Stimulated activated effector memory CD8-positive, alpha-beta T cell treated with anti-CD3 and anti-CD28 coated beads, Interleukin-12 subunit alpha, Interleukin-12 subunit beta, amount 100 ng/mL, for 72 hours (primary cell): ENCODE results near the gene SNX30.

Experiments used
- ATAC-seq: fragments of 150-1000 bp; cut with Tn5 transposase; 2 replicates; pipeline ENCODE4 v1.10.0; 2021
- DNase-seq, 2 donors: peaks; one replicate each; pipeline ENCODE4 v3.0.0; 2021 to 2022; ENCODE audit warnings: low spot score in 2 of 2
- H3K27ac Mint-ChIP-seq: one replicate; pipeline ENCODE4 v1.8.0; 2022; ENCODE audit warnings: mild to moderate bottlenecking, mixed read lengths
- H3K36me3 Mint-ChIP-seq: one replicate; pipeline ENCODE4 v1.8.0; 2022; ENCODE audit warnings: mild to moderate bottlenecking, mixed read lengths
- H3K4me1 Mint-ChIP-seq: one replicate; pipeline ENCODE4 v1.8.0; 2022; ENCODE audit warnings: mixed read lengths
- H3K4me3 Mint-ChIP-seq: one replicate; pipeline ENCODE4 v1.8.0; 2022; ENCODE audit warnings: mild to moderate bottlenecking, mixed read lengths
- H3K9me3 Mint-ChIP-seq: one replicate; pipeline ENCODE4 v1.8.0; 2022; ENCODE audit warnings: mixed read lengths

Gene SNX30

DNA sequence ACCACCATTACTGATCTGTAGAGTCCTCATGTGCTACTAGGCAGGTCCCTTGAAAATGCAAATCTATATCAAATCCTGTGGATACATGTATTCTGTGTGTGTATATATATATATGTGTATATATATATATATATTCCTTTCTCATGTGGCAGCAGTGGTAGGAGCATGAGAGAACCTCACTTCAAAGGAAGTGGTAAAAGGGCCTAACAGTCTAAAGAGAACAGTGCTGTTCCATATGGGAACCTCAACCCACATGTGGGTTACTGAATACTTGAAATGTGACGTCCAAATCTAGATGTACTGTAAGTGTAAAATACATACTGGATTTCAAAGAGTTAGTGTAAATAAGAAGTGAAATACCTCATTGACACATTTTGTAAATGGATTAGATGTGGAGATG, 134.8 kb downstream of the SNX30 start:
- no peaks in the 10 kb centered on the region for H3K36me3 Mint-ChIP-seq
- H3K4me1 Mint-ChIP-seq, result no peaks in the 10 kb centered on the region
- no peak overlapping the region for H3K4me3 Mint-ChIP-seq
- H3K27ac Mint-ChIP-seq, result no peak overlapping the region
- no peak for DNase-seq
- no peaks in the 10 kb centered on the region for H3K9me3 Mint-ChIP-seq
- ATAC-seq, result no peak

DNA sequence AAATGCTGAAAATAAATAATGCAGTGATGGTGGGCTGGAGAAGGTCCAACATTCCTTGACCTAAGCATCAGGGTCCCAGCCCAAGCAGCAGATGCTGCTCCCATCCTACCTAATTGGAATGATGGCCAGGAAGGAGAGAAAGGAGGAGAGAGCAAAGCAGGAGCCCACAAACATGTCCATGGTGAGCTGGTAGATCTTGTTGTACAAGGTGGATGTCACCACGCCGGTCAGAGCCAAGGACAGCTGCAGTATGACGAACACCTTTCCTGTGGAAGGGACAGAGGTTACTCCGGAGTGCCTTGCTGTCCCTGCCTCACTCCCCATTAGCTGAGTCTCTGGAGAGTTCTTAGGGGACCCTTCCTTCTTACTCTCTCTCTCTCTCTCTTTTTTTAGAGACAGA, 135.8 kb downstream of the SNX30 start:
- ATAC-seq (no peak), DNase-seq (no peak)
- no peaks in the 10 kb centered on the region for H3K4me1 Mint-ChIP-seq
- H3K4me3 Mint-ChIP-seq, result no peak overlapping the region
- no peaks in the 10 kb centered on the region for H3K36me3 Mint-ChIP-seq
- H3K27ac Mint-ChIP-seq, result no peak overlapping the region
- no peaks in the 10 kb centered on the region for H3K9me3 Mint-ChIP-seq

DNA sequence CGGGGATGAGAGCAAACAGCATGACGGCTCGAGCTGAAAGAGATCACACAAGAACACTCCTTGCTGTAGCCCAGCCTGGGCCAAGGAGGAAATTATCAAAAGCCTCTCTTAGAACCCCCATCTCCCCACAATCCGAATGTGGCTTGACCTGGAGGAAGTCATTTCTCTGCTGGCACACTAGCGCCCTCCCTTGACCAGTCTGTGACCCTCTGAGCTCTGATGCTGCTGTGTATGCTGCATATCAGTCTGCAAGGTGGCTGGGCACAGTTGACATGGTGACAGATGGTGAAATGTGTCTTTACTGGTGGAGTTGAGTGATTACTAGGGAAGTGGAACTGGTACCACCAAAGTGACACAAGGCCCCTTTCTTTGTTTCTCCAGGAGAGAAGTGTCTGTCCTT, 136.8 kb downstream of the SNX30 start:
- ATAC-seq (no peak), DNase-seq (no peak)
- Mint-ChIP-seq H3K27ac (no peak overlapping the region), H3K4me1 (no peaks in the 10 kb centered on the region), H3K4me3 (no peak overlapping the region), H3K9me3 (no peaks in the 10 kb centered on the region), H3K36me3 (no peaks in the 10 kb centered on the region)

DNA sequence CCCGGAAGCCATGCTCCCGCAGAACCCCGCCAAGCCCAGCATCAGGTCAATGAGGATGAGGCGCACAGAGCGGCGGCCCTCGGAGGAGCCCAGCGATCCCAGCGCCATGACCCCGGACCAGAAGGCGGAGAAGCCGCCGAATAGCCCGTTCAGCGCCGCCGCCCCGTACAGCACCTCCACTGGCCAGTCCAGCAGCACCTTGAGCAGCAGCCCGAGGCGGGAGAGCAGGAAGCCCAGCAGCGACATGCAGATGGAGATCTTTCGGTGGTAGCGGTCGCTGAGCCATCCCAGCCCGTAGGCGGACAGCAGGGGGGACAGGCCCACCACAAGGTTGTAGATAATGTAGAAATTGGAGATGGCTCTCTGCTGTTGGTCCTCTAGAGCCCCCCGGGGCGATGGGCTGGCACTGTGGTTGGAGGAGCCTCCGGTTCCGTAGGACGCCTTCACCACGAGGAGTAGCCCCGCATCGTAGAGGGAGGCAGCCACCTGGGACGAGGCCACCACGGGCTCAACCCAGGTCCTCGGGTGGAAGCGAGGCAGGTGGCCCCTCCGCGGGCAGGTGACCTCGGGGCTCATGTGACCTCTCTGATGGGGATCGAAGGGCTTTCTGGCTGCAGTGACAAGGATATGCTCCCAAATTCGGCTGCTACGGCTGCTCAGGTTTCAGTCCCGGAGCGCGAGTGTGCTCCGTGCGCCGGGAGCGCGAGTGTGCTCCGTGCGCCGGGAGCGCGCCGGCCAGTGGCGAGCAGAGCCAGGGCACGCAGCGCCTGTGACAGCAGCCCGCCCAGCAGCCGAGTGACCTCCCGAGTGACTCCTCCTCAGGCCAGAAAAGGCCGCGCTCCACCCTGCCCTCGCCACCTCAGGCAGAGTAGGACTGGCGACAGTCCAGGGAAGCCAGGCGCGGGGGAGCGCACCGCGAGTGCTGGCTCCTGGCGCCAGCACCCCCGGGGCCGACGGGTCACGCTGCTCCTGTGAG, 139.8 kb downstream of the SNX30 start, which contains the start of gene SLC46A2:
Gene SLC46A2, minus strand, starts transcription at position 771 of the 976 bp plus-strand sequence. Its CDS starts 195 bp downstream, at position 576.
- ATAC-seq (no peak), DNase-seq (no peak)
- Mint-ChIP-seq H3K36me3 (no peaks in the 10 kb centered on the region), H3K9me3 (no peaks in the 10 kb centered on the region), H3K27ac (no peak within 1 kb of the TSS), H3K4me1 (no peaks in the 10 kb centered on the region), H3K4me3 (no peak within 1 kb of the TSS)

DNA sequence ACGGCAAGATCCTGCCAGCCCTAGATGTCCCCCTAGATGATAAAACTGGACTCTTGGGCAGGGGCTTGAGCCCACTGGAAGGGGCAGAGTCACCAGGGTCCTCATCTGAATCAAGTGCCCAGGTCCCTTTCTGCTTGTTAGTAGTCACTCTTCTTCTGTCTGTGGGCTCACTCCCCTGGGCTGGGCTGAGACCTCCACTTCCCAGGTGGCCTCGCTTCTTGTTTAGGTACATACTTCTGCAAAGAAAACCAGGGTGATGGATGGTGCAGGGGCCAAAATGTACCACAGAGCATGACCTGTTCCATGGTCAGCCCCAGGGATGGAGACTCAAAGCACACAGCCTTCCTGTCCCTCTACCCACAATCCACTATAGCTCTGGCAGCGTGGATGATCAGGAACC, 141.0 kb downstream of the SNX30 start:
- ATAC-seq (no peak), DNase-seq (no peak)
- Mint-ChIP-seq H3K9me3 (no peaks in the 10 kb centered on the region), H3K4me1 (no peaks in the 10 kb centered on the region), H3K4me3 (no peak overlapping the region), H3K27ac (no peak overlapping the region), H3K36me3 (no peaks in the 10 kb centered on the region)

DNA sequence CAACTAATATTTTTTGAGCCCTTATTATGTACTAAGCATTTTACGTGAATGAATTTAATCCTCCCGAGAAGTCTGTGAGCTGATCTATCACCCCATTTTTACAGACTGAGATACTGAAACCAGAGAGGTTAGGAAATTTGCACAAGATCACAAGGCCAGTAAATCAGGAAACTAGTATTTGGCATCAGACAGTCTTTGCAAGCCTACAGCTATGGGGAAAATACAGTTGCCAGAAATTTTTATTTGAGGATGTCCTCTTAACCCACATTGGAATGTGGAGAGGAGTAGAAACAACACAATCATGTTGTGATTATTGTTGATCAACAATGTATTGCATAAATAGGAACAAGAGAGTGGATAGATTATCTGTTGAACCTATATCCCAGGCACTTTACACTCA, 142.4 kb downstream of the SNX30 start:
- no peaks in the 10 kb centered on the region for H3K9me3 Mint-ChIP-seq
- no peaks in the 10 kb centered on the region for H3K36me3 Mint-ChIP-seq
- H3K27ac Mint-ChIP-seq, result no peak overlapping the region
- no peak for DNase-seq
- H3K4me1 Mint-ChIP-seq, result no peaks in the 10 kb centered on the region
- H3K4me3 Mint-ChIP-seq, result no peak overlapping the region
- no peak for ATAC-seq

DNA sequence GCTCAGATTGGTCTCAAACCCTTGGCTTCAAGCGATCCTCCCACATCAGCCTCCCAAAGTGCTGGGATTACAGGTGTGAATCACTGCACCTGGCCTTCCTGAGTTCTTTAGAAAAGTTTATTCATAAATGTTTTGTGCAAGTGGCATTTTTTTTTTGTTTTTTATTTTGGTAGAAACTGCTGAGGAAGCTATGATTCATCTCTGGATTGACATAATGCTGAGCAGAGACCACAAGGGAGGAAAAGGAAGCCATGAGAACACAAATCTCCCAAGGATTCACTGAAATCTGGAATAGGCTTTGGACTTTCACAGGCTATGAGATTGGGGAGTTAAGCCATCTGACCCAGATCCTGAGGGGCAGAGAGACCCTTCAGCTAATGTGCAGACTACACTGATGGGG, 143.5 kb downstream of the SNX30 start:
- ATAC-seq (no peak), DNase-seq (no peak)
- H3K36me3 Mint-ChIP-seq, result no peaks in the 10 kb centered on the region
- H3K4me3 Mint-ChIP-seq, result no peak overlapping the region
- H3K27ac Mint-ChIP-seq, result no peak overlapping the region
- H3K4me1 Mint-ChIP-seq, result peaks cover 9% of the 10 kb centered on the region
- no peaks in the 10 kb centered on the region for H3K9me3 Mint-ChIP-seq

DNA sequence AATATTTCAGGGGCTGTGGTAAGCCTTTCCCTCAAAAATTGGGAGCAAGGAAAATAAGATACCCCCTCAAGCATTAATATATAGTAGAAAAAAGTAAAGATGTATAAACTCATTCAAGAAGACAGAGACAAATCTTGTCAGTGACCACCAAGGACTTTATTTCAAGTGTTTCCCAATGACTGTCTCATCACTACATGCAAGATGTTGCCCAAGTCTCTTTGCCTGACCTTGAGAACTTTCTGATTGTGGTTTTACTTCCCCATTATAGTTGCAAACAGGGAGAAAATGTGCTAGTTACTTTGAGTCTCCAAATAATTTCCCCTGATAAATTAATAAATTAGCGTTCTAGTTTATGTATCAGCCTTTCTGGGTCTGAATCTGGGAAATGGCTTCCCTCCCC, 144.1 kb downstream of the SNX30 start:
- H3K27ac Mint-ChIP-seq, result no peak overlapping the region
- ATAC-seq (no peak), DNase-seq (no peak)
- H3K36me3 Mint-ChIP-seq, result no peaks in the 10 kb centered on the region
- peaks cover 9% of the 10 kb centered on the region for H3K4me1 Mint-ChIP-seq
- no peak overlapping the region for H3K4me3 Mint-ChIP-seq
- H3K9me3 Mint-ChIP-seq, result no peaks in the 10 kb centered on the region

DNA sequence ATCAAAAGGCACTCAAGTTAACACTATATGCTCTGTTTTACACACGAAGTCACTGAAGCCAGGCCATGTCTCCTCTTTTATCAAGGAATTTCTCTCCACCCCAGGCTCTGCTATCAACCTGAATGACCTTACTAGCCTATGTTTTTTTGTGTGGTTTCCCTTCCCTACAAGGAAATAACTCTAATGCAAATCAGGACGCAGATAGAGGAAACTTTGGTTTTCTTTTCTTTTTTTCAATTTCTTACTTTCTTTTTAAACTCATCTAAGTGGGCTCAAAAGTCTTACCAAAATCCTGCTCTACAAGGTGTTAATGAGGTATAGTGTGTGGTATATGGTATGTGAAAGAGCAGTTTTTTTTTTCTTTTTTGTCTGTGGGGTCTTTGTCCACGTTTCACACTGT, 145.6 kb downstream of the SNX30 start:
- no peak overlapping the region for H3K27ac Mint-ChIP-seq
- no peaks in the 10 kb centered on the region for H3K36me3 Mint-ChIP-seq
- no peak for DNase-seq
- ATAC-seq, result no peak
- peaks cover 9% of the 10 kb centered on the region for H3K4me1 Mint-ChIP-seq
- H3K4me3 Mint-ChIP-seq, result no peak overlapping the region
- H3K9me3 Mint-ChIP-seq, result no peaks in the 10 kb centered on the region

DNA sequence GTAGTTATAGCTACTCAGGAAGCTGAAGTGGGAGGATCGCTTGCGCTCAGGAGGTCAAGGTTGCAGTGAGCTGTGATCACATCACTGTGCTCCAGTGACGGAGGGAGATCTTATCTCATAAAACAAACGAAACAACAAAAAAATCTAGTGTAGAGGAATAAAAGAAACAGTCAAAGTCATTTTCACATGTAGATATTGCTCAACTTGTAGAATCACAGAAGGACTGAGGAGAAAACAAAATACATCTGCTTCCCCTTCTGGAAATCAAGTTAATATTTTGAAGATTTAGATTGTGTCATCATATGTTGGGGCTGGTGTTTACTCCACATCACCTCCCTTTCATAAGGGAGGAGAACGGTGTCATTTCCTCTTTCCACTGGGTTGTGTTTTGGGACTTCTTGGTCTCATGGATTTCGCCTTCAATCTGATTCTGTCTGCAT, 148.3 kb downstream of the SNX30 start:
- no peak for ATAC-seq
- no peak for DNase-seq
- peaks cover 9% of the 10 kb centered on the region for H3K4me1 Mint-ChIP-seq
- no peak overlapping the region for H3K27ac Mint-ChIP-seq
- H3K36me3 Mint-ChIP-seq, result no peaks in the 10 kb centered on the region
- H3K4me3 Mint-ChIP-seq, result no peak overlapping the region
- no peaks in the 10 kb centered on the region for H3K9me3 Mint-ChIP-seq

DNA sequence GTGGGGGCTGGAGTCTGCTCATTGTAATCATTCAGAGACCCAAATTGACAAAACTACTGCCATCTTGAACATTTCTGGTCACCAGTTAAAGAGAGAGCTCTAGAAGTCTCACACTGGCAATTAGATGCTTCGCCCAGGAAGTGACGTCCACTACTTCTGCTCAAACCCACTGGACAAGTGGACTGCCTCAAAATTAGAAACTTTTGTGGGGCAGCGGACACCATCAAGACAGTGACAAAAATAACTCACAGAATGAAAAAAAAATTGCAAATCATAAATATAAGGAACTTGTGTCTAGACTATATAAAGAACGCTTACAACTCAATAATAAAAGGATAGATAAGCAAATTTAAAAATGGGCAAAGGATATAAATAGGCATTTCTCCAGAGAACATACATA, 149.9 kb downstream of the SNX30 start:
- Mint-ChIP-seq H3K36me3 (no peaks in the 10 kb centered on the region), H3K27ac (no peak overlapping the region), H3K4me3 (no peak overlapping the region), H3K4me1 (peaks cover 9% of the 10 kb centered on the region), H3K9me3 (no peaks in the 10 kb centered on the region)
- DNase-seq (no peak), ATAC-seq (no peak)

DNA sequence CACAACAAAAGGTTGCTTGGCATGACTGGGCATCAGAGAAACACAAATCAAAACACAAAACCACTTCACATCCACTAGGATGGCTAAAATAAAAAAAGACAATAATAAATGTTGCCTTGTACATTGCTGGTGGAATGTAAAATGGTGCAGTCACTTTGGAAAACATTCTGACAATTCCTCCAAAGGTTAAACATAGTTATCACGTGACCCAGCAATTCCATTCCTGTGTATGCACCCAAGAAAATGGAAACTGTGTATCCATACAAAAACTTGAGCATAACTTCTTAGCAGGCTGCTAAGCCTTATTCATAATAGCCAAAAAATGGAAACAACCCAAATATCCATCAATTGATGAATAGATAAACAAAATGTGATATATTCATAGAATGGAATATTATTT, 150.3 kb downstream of the SNX30 start:
- H3K27ac Mint-ChIP-seq, result no peak overlapping the region
- H3K9me3 Mint-ChIP-seq, result no peaks in the 10 kb centered on the region
- H3K36me3 Mint-ChIP-seq, result no peaks in the 10 kb centered on the region
- DNase-seq (no peak), ATAC-seq (no peak)
- peaks cover 9% of the 10 kb centered on the region for H3K4me1 Mint-ChIP-seq
- no peak overlapping the region for H3K4me3 Mint-ChIP-seq

DNA sequence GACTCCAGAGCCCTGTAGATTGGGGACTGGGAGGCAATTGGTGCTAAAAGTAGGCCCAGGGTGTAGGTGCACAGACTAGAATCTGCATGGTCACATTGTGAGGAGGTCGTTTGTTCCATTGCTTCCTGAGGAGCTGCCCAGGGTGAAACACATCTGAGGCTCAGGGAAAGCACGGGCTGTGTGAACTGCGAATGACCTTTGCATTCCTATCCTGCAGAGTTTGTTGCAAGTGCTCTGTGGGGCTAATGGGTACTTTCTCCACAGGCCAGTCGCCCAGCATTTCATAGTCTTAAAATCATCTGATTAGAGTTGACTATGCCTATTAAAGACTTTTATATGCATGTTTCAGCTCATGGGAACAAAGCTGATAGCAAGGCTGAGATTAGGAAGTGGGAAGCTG, 154.5 kb downstream of the SNX30 start:
- H3K36me3 Mint-ChIP-seq, result no peaks in the 10 kb centered on the region
- DNase-seq (no peak), ATAC-seq (no peak)
- H3K4me3 Mint-ChIP-seq, result no peak overlapping the region
- H3K9me3 Mint-ChIP-seq, result no peaks in the 10 kb centered on the region
- H3K4me1 Mint-ChIP-seq, result no peaks in the 10 kb centered on the region
- H3K27ac Mint-ChIP-seq, result no peak overlapping the region

DNA sequence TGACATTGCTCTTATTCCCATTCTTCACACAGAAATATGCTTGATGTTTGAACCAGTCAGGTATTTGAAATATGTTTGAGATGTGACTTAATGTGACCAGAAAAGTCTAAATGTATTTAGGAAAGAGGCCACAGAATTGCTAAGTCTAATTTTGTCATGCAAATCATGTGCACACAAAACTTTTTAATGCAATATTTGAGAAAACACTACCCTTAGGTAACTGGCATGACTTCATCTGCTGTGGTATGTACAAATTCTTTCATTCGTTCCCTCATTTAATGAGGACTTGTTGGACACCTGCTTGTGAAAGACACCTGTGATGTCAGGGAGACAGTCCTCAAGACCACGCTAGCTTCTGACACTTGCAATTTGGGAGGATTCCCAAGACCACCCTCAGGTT, 161.2 kb downstream of the SNX30 start:
- no peak for ATAC-seq
- H3K4me3 Mint-ChIP-seq, result no peak overlapping the region

DNA sequence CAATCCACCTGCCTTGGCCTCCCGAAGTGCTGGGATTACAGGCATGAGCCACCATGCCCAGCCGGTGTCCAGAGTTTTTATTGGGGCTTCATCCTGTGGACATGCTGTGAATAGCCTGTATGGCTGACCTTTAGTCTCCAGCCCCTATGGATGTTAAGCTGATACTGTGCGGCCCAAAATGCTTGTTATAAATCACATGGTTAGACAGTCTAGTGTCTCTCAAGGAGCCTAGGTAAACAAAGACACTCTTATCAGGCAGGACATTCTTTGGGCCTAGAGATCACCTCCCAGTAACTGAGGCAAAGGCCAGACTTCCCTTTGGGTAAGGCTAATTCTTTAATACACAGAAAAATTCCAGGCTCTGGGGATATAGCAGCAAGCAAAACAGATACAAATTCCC, 162.1 kb downstream of the SNX30 start:
- Mint-ChIP-seq H3K4me1 (no peaks in the 10 kb centered on the region), H3K9me3 (no peaks in the 10 kb centered on the region), H3K36me3 (no peaks in the 10 kb centered on the region), H3K27ac (no peak overlapping the region), H3K4me3 (no peak overlapping the region)
- no peak for ATAC-seq
- no peak for DNase-seq

More for the DNA sequence above, 161.2 kb downstream of the SNX30 start:
- no peaks in the 10 kb centered on the region for H3K4me1 Mint-ChIP-seq
- H3K27ac Mint-ChIP-seq, result no peak overlapping the region
- H3K9me3 Mint-ChIP-seq, result no peaks in the 10 kb centered on the region
- no peak for DNase-seq
- H3K36me3 Mint-ChIP-seq, result no peaks in the 10 kb centered on the region

DNA sequence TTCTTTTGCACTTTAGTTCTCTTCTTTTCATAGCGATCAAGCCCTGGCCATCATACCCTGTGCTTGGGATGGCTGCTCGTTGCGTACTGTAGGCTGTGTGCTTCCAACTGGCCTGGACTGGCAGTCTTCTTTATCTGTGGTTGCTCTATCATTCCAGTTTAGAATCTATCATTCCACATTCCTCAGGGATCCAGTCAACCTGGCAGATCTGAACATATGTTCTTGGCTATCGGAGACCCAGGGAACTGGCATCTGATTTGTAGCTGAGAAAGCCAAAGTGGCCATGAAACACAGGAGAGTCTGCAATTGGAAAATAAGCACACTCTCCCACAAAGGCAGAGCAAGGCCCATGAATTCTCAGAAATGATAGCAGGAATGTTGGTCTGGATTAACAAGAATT, 162.8 kb downstream of the SNX30 start:
- Mint-ChIP-seq H3K9me3 (no peaks in the 10 kb centered on the region), H3K4me3 (no peak overlapping the region), H3K4me1 (no peaks in the 10 kb centered on the region), H3K36me3 (no peaks in the 10 kb centered on the region), H3K27ac (no peak overlapping the region)
- ATAC-seq, result no peak
- DNase-seq, result no peak
